Measurements from ENCODE around the gene THSD4. TPM values are rescaled to one million over a fixed set of nuclear protein-coding genes. Genes with fewer than 3 reads are reported as not detected.
"Not testable (repeated sequence)": the region's sequence is repeated elsewhere in the genome, so short reads cannot be mapped to it uniquely, and the experiment has no call there.

THSD4 gene
- total RNA-seq, 6 donors from 2014 or later: 16.8 to 39.7 (median 21.7) TPM

DNA sequence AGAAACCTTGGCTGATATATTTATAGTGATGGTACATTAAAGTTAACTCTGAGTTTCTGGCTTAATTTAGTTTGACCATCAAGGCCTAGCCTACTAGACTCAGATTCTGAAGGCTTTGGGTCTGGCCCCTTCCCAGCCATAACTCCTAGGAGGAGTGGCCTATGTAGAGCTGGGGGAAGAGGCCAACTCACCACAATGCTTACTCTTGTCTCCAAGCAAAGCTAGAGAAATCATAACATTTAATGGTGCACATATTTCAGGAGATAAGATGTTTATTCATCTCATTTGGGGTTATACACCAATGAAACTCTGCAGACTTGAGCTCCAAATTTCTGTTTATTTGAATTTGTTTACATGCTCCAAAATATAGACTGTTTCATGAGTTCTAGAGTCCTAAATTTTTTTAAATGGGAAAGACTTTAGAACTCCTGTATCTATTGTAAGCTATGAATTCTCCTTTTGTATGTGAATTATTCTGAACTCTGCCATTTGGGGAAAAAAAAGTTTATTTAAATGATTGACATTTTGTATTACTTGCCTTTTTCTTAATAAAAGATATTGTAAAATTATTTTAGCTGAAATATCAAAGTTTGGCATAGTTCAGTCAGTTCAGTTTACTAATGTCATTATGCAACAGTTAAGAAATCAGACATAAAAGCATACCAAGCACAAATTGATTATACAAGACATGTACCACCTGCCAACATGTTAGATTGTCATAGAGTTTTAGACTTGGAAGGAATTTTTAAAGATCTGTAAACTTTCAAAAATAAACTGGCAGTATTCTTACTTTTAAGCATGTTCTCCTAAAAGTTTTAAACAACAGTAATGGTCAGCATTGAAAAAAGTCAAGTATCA lies 551.7 kb downstream of the THSD4 start:
- H3K4me3 ChIP-seq: no peak overlapping the region

DNA sequence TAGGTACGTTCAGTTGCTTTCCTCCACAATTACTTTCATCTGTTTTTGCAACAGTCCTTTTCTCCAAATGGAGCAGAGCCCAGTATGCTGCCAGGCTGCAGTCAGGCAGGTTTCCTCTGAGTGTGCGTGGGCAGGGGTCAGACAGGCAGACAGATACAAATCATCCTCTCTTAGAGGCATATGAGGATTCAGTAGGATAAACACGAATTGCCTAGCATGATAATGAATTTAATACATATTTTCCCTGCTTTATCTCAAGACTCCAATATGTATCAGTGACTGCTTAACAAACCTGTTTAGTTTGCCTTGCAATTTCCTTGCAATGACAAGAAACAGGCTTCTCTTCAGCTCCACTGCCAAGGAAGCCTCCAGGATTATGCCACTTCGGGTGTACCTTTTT lies 554.4 kb downstream of the THSD4 start:
- no peak overlapping the region for H3K4me3 ChIP-seq
- ATAC-seq (ENCODE audit: low FRiP score in 2 of 2) (no peak), DNase-seq (no peak)
- TF ChIP-seq, protein P1, sequence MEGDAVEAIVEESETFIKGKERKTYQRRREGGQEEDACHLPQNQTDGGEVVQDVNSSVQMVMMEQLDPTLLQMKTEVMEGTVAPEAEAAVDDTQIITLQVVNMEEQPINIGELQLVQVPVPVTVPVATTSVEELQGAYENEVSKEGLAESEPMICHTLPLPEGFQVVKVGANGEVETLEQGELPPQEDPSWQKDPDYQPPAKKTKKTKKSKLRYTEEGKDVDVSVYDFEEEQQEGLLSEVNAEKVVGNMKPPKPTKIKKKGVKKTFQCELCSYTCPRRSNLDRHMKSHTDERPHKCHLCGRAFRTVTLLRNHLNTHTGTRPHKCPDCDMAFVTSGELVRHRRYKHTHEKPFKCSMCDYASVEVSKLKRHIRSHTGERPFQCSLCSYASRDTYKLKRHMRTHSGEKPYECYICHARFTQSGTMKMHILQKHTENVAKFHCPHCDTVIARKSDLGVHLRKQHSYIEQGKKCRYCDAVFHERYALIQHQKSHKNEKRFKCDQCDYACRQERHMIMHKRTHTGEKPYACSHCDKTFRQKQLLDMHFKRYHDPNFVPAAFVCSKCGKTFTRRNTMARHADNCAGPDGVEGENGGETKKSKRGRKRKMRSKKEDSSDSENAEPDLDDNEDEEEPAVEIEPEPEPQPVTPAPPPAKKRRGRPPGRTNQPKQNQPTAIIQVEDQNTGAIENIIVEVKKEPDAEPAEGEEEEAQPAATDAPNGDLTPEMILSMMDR (IDR thresholded peaks at IDR 0.05): no peak
- TF ChIP-seq POLR2A (IDR thresholded peaks at IDR 0.05) (no peak), EP300 (IDR thresholded peaks at IDR 0.05) (no peak), POLR2AphosphoS5 (IDR thresholded peaks at IDR 0.05) (no peak)
- no peaks in the 10 kb centered on the region for H3K27me3 ChIP-seq
- H3K36me3 ChIP-seq: no peaks in the 10 kb centered on the region
- 60 to 69% methylated on average over 4 of the region's 4 CpGs for WGBS, 2 donors
- no peaks in the 10 kb centered on the region for H3K4me1 ChIP-seq
- H3K9me3 ChIP-seq: no peaks in the 10 kb centered on the region
- no peak overlapping the region for H3K27ac ChIP-seq

More for the DNA sequence above, 551.7 kb downstream of the THSD4 start:
- no peak for DNase-seq
- Histone ChIP-seq H3K36me3 (no peaks in the 10 kb centered on the region), H3K27ac (no peak overlapping the region), H3K27me3 (no peaks in the 10 kb centered on the region), H3K9me3 (no peaks in the 10 kb centered on the region), H3K4me1 (no peaks in the 10 kb centered on the region)
- TF ChIP-seq, protein P1 (IDR thresholded peaks at IDR 0.05): no peak
- TF ChIP-seq POLR2AphosphoS5 (IDR thresholded peaks at IDR 0.05): no peak
- TF ChIP-seq POLR2A (IDR thresholded peaks at IDR 0.05): no peak
- TF ChIP-seq EP300 (IDR thresholded peaks at IDR 0.05): no peak
- ATAC-seq (ENCODE audit: low FRiP score in 2 of 2): no peak

DNA sequence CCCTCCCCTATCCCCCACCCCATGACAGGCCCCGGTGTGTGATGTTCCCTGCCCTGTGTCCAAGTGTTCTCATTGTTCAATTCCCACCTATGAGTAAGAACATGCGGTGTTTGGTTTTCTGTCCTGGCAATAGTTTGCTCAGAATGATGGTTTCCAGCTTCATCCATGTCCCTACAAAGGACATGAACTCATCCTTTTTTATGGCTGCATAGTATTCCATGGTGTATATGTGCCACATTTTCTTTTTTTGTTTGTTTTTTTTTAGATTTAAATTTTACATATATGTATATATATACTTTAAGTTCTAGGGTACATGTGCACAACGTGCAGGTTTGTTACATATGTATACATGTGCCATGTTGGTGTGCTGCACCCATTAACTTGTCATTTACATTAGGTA lies 555.0 kb downstream of the THSD4 start:
- not testable (repeated sequence) for DNase-seq; H3K36me3 ChIP-seq; H3K4me1 ChIP-seq; H3K27ac ChIP-seq; ATAC-seq (ENCODE audit: low FRiP score in 2 of 2); H3K4me3 ChIP-seq; H3K9me3 ChIP-seq; H3K27me3 ChIP-seq
- 93 to 100% methylated on average over 3 of the region's 3 CpGs for whole genome bisulfite sequencing, 2 donors

DNA sequence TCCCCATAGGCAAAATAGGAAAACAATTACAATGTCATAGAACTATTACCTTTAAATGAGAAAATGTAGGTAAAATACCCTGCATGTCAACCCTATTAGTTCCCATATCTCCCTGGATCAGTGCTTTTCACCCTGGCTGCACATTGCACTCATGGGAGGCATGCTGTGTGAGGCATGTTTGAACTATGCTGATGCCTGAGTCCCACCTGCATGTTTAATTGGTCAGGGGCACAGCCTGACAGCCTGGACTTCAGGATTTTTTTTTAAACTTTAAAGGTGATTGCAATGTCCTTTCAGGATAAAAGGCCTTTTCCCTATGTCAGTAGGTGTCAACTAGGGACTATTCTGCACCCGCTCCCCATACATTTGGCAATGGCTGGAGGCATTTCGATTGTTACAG lies 559.1 kb downstream of the THSD4 start:
- H3K9me3 ChIP-seq: no peaks in the 10 kb centered on the region
- no peak for TF ChIP-seq EP300 (IDR thresholded peaks at IDR 0.05)
- DNase-seq: no peak
- peaks cover 0 to 5% (median 3%) of the 10 kb centered on the region in 4 donors for H3K4me1 ChIP-seq
- 80 to 89% methylated on average over 2 of the region's 2 CpGs for WGBS, 2 donors
- no peak overlapping the region for H3K4me3 ChIP-seq
- no peak overlapping the region for H3K27ac ChIP-seq
- ATAC-seq (ENCODE audit: low FRiP score in 2 of 2): no peak
- no peaks in the 10 kb centered on the region for H3K36me3 ChIP-seq
- H3K27me3 ChIP-seq: no peaks in the 10 kb centered on the region

DNA sequence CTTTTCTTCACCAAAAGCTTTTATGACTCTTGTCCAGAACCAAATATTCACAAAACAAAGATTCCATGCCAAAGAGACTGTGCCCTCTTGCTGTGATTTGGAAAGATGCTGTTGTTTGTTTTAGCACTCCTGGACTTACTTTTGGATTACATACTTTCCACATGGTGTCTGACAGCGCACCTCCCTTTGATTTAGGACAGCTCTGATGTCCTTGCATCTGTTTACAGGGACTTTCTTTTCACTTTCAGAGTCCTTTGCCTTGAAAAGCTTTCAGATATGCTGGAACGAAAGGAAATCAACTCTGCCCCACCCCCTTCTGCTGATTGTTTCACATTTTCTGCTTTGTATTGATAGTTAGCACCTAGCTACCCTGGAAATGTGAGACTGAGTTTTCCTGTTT lies 562.1 kb downstream of the THSD4 start:
- no peaks in the 10 kb centered on the region for H3K27me3 ChIP-seq
- H3K4me1 ChIP-seq: peaks cover 6 to 22% (median 10%) of the 10 kb centered on the region in 4 donors
- no peaks in the 10 kb centered on the region for H3K9me3 ChIP-seq
- ATAC-seq (ENCODE audit: low FRiP score in 2 of 2) (no peak), DNase-seq (no peak)
- H3K27ac ChIP-seq: no peak overlapping the region
- TF ChIP-seq EP300 (IDR thresholded peaks at IDR 0.05): no peak
- TF ChIP-seq POLR2AphosphoS5 (IDR thresholded peaks at IDR 0.05): no peak
- TF ChIP-seq, protein P1 (IDR thresholded peaks at IDR 0.05): no peak
- TF ChIP-seq POLR2A (IDR thresholded peaks at IDR 0.05): no peak
- no peak overlapping the region for H3K4me3 ChIP-seq
- 57 to 66% methylated on average over 2 of the region's 2 CpGs for WGBS, 2 donors
- no peaks in the 10 kb centered on the region for H3K36me3 ChIP-seq

DNA sequence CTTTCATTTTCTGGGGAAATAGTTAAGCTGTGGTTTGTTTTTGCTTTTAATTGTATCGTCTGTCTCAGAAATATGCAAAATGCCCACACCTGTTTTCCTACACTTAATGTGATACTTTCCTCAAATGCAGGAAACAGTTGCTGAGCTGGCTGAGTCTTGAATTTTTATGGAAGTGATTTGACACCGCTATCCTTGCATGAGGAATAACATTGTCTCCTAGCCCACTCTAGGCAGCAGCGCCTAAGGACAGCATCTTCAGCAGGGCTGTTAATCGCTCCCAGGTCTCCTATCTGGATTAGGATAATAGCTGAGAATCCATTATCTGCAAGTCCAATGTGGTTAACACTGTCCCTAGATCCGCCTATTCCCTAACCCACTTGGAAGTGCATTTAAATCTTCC lies 562.5 kb downstream of the THSD4 start:
- Histone ChIP-seq H3K36me3 (no peaks in the 10 kb centered on the region), H3K27me3 (no peaks in the 10 kb centered on the region), H3K9me3 (no peaks in the 10 kb centered on the region), H3K4me1 (peaks cover 6 to 22% (median 10%) of the 10 kb centered on the region in 4 donors), H3K4me3 (no peak overlapping the region), H3K27ac (no peak overlapping the region)
- WGBS, 2 donors: 78 to 81% methylated on average over 5 of the region's 5 CpGs
- TF ChIP-seq EP300 (IDR thresholded peaks at IDR 0.05) (no peak), POLR2AphosphoS5 (IDR thresholded peaks at IDR 0.05) (no peak), POLR2A (IDR thresholded peaks at IDR 0.05) (no peak)
- TF ChIP-seq, protein P1 (IDR thresholded peaks at IDR 0.05): no peak
- DNase-seq (no peak), ATAC-seq (ENCODE audit: low FRiP score in 2 of 2) (no peak)

Data from upper lobe of left lung (tissue), 6 donors.